Psoas muscle (tissue), 8 donors: Measurements from ENCODE around the gene TAS2R42. TPM values are rescaled to one million over a fixed set of nuclear protein-coding genes. Genes with fewer than 3 reads are reported as not detected.

ENCODE experiments used
- ATAC-seq, 4 donors: fragments of 200-7000 bp; cut with Tn5 transposase; one replicate each; pipeline ENCODE4 v1.9.1; 2020; ENCODE audit warnings: moderate library complexity in 3 of 4, mild to moderate bottlenecking in 2 of 4
- DNase-seq, 2 donors: peaks; one replicate each; pipeline ENCODE4 v3.0.0-alpha.2; 2020
- H3K27ac ChIP-seq: fragments of 200-600 bp; one replicate; pipeline ENCODE4 v1.8.0; 2022
- H3K27me3 ChIP-seq, 3 donors: fragments of 200-600 bp in 1 of 3; one replicate each; pipeline versions ENCODE4 v1.6.1 to v1.8.0; 2013 to 2022; ENCODE audit warnings: low read length in 2 of 3, mild to moderate bottlenecking in 2 of 3, moderate library complexity in 1 of 3; ENCODE audit not compliant: insufficient read depth in 3 of 3
- H3K36me3 ChIP-seq, 2 donors: fragments of 200-600 bp in 1 of 2; one replicate each; pipeline versions ENCODE4 v1.6.1 to v1.8.0; 2013 to 2022; ENCODE audit warnings: low read depth in 1 of 2, mild to moderate bottlenecking in 1 of 2, moderate library complexity in 1 of 2; ENCODE audit not compliant: insufficient read depth in 1 of 2
- H3K4me1 ChIP-seq: fragments of 200-600 bp; one replicate; pipeline ENCODE4 v1.8.0; 2022
- H3K4me3 ChIP-seq: fragments of 200-600 bp; one replicate; pipeline ENCODE4 v1.8.0; 2022; ENCODE audit warnings: mild to moderate bottlenecking
- H3K9me3 ChIP-seq: fragments of 200-600 bp; one replicate; pipeline ENCODE4 v1.8.0; 2022
- WGBS, 3 donors: extraction: QIAGEN DNeasy Blood & Tissue Kit; methylation state at CpG; one replicate each; pipeline versions ENCODE4 v1.1.6 to v1.1.7; 2013; 5-methylcytosine and 5-hydroxymethylcytosine counted together
- intact Hi-C, 2 donors: fragments of 100-400 bp; cut with DNase I; formaldehyde crosslinking; loops; one replicate each; pipeline versions ENCODE4 v1.11.0 to v1.14.2; 2022
- polyA plus RNA-seq, 3 donors: library from polyadenylated mRNA; stranded (reverse); fragments of 200-250 nt; gene quantifications; one replicate each; pipeline ENCODE4 v1.2.3, GENCODE V29; 2013
- total RNA-seq, 4 donors: library from RNA; stranded (reverse); fragmentation: NEBNext Ultra II Directional in 2 of 4; extraction: Animal tissue kit (Norgen Biotek cat#: 25700) in 2 of 4; gene quantifications; one replicate each; pipeline versions ENCODE4 v1.2.1 to v1.2.4, GENCODE V29; 2021 to 2023
- TF ChIP-seq, protein P1 (sequence below): fragments of 200-600 bp; IDR thresholded peaks from one replicate; pipeline ENCODE4 v1.8.0; 2022; ENCODE audit warnings: antibody characterized with exemption
- donor health status: healthy with polysubstance abuse.
- donor health status: DM: no; HTN: no; CAD: no; lungs with moderate emphysema.
- donor health status: Bipolar disorder and iron deficiency.
- donor health status: healthy.
- donor health status: DM: yes; HTN: yes; CAD: no.
- donor health status: DM: no; HTN: no; CAD: no.
- donor health status: DM: no; HTN: no; CAD: no.
- donor health status: DM: yes; HTN: yes; CAD: no.

The TAS2R42 gene
- total and polyA plus RNA-seq, 7 donors, result not detected

DNA sequence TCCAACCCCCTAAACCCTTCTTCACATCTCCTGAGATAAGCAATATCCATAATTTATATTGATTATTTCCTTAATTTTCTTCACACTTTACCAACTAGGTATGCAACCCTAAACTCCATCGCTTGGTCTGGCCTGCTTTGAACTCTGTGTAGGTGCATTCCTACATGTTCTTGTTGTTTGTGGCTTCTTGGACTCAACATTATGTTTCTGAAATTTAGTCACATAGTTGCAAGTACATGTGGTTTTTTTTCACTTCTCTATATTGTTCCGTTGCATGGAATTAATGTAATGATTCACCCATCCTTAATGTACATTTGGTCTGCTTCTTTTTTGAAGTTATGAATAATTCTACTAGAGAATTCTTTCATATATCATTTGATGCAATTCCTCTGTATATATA, 50.7 kb downstream of the TAS2R42 start:
- Histone ChIP-seq H3K27me3 (no peaks in the 10 kb centered on the region), H3K4me3 (no peak overlapping the region), H3K4me1 (peaks cover 4% of the 10 kb centered on the region), H3K27ac (no peak overlapping the region), H3K36me3 (no peaks in the 10 kb centered on the region), H3K9me3 (peaks cover 6% of the 10 kb centered on the region)
- intact Hi-C loops, result no loop called here
- TF ChIP-seq, protein P1, sequence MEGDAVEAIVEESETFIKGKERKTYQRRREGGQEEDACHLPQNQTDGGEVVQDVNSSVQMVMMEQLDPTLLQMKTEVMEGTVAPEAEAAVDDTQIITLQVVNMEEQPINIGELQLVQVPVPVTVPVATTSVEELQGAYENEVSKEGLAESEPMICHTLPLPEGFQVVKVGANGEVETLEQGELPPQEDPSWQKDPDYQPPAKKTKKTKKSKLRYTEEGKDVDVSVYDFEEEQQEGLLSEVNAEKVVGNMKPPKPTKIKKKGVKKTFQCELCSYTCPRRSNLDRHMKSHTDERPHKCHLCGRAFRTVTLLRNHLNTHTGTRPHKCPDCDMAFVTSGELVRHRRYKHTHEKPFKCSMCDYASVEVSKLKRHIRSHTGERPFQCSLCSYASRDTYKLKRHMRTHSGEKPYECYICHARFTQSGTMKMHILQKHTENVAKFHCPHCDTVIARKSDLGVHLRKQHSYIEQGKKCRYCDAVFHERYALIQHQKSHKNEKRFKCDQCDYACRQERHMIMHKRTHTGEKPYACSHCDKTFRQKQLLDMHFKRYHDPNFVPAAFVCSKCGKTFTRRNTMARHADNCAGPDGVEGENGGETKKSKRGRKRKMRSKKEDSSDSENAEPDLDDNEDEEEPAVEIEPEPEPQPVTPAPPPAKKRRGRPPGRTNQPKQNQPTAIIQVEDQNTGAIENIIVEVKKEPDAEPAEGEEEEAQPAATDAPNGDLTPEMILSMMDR, result no peak
- ATAC-seq (no peak), DNase-seq (no peak)
- 45 to 89% (median 73%) methylated on average over 2 of the region's 2 CpGs for WGBS, 3 donors

Other genes with a start within 250 kb of the TAS2R42 start
- under 1 TPM; 0.30 to 0.68 (median 0.59) TPM for gene TAS2R14, start 247.7 kb downstream of the TAS2R42 start, total RNA-seq
- under 1 TPM; 0.18 to 0.85 (median 0.66) TPM for gene TAS2R14, start 247.7 kb downstream of the TAS2R42 start, polyA plus RNA-seq
- under 1 TPM in 3 of 4 donors, not detected in 1; 0.29 to 0.99 (median 0.39) TPM for gene TAS2R50, start 200.0 kb downstream of the TAS2R42 start, total RNA-seq
- under 1 TPM in 1 of 3 donors, not detected in 2; 0.14 TPM for gene TAS2R50, start 200.0 kb downstream of the TAS2R42 start, polyA plus RNA-seq
- gene TAS2R20, start 188.6 kb downstream of the TAS2R42 start, total RNA-seq, result under 1 TPM; 0.21 to 0.42 (median 0.25) TPM
- under 1 TPM in 2 of 3 donors, not detected in 1; 0.10 to 0.20 TPM for gene TAS2R20, start 188.6 kb downstream of the TAS2R42 start, polyA plus RNA-seq
- gene TAS2R19, start 164.3 kb downstream of the TAS2R42 start, total RNA-seq, result under 1 TPM; 0.34 to 0.86 (median 0.66) TPM
- gene TAS2R19, start 164.3 kb downstream of the TAS2R42 start, polyA plus RNA-seq, result under 1 TPM; 0.08 to 0.21 (median 0.18) TPM
- under 1 TPM; 0.34 to 0.81 (median 0.47) TPM for gene TAS2R31, start 155.5 kb downstream of the TAS2R42 start, total RNA-seq
- under 1 TPM; 0.13 to 0.18 (median 0.15) TPM for gene TAS2R31, start 155.5 kb downstream of the TAS2R42 start, polyA plus RNA-seq
- under 1 TPM in 3 of 4 donors, not detected in 1; 0.23 to 0.51 (median 0.24) TPM for gene TAS2R46, start 124.6 kb downstream of the TAS2R42 start, total RNA-seq
- under 1 TPM in 1 of 3 donors, not detected in 2; 0.04 TPM for gene TAS2R46, start 124.6 kb downstream of the TAS2R42 start, polyA plus RNA-seq
- gene TAS2R43, start 94.6 kb downstream of the TAS2R42 start, total RNA-seq, result under 1 TPM in 1 of 4 donors, not detected in 3; 0.36 TPM
- gene TAS2R43, start 94.6 kb downstream of the TAS2R42 start, polyA plus RNA-seq, result under 1 TPM in 1 of 3 donors, not detected in 2; 0.09 TPM
- gene TAS2R30, start 52.3 kb downstream of the TAS2R42 start, total RNA-seq, result 1 to 10 TPM in 1 of 4 donors, under 1 TPM in 3; 0.25 to 1.1 (median 0.78) TPM
- under 1 TPM in 2 of 3 donors, not detected in 1; 0.03 to 0.08 TPM for gene TAS2R30, start 52.3 kb downstream of the TAS2R42 start, polyA plus RNA-seq
- gene SMIM10L1, start 15.7 kb downstream of the TAS2R42 start, total RNA-seq, result 10 to 100 TPM; 18.3 to 20.2 (median 18.5) TPM
- gene SMIM10L1, start 15.7 kb downstream of the TAS2R42 start, polyA plus RNA-seq, result 10 to 100 TPM; 11.5 to 18.2 (median 15.8) TPM
- not detected for gene PRB3, start 82.8 kb upstream of the TAS2R42 start, total RNA-seq
- gene PRB3, start 82.8 kb upstream of the TAS2R42 start, polyA plus RNA-seq, result not detected
- not detected for gene PRB4, start 123.5 kb upstream of the TAS2R42 start, total RNA-seq
- not detected for gene PRB4, start 123.5 kb upstream of the TAS2R42 start, polyA plus RNA-seq
- gene PRB2, start 208.6 kb upstream of the TAS2R42 start, total RNA-seq, result not detected
- not detected for gene PRB2, start 208.6 kb upstream of the TAS2R42 start, polyA plus RNA-seq